AG08396 (cell line): Measurements from ENCODE around the gene HOXC13.

ENCODE experiments used
- DNase-seq: peaks from one replicate; pipeline ENCODE4 v3.0.0; 2012; ENCODE audit warnings: low spot score, mixed read lengths

HOXC13 gene

DNA sequence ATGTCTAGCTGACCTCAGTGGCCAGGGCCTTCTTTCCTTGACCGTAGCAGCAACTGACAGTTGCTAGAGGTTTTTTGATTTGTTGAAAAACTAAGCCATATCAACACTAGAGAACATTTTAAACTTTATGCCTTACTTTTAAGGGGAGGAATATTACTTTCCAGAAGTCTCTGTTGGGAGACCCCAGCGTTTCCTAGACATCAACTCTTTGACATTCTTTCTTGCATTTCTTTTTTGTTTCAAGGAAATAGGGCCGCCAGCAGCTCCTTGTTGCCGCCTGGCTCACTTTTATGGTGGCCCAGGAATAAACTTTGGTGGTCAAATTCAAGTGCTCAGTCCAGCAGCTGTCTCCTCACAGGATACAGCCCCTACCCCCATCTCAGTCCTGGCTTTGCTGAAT lies 31.8 kb downstream of the HOXC13 start:
- no peak for DNase-seq

- DNase-seq: no peak
These were observed 32.5 kb downstream of the HOXC13 start for GRCh38 chr12:53971129-53971528.

DNA sequence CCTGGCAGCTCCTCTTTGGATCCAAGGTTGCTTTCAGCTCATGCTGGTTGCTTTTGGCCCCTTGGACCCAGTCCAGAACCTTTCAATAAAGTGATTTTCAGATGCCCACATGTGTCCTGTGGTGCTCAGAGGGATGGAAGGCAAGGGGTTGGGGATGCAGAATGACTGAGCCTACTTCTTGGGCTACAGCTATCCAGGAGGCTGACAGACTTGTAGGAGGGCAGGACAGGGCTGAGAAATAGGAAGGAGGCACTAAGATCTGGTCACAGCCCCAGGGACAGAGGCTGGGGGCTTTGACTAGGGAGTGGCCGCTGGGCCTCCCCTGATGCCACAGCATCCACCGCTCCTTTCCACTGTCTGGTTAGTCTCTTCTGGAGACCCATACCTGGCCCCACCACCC lies 33.1 kb downstream of the HOXC13 start:
- no peak for DNase-seq

GRCh38 chr12:53972152-53972702 lies 33.6 kb downstream of the HOXC13 start:
- no peak for DNase-seq

DNA sequence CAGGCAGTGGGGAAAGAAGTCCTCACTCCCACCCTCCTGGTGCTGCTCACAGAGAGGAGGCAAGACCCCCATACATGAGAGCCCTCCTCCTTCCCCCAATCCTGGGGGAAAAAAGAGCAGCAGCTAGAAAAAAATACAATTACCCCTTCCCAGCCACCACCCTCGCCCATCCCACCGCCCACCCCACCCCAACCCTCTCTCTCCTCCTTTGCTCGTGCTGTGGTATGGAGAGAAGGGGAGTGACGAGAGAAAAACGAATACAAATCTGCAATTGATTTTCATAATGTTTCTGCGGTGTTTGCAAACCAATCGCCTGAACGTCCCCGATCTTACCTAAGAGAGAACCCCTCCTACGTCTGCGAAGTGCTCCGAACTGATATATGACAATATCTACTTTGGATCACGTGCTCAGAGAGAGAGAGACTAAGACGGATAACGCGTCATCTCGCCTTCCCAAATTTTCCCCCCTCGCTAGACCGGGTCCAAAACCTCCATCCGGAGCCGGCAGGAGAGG lies 34.1 kb downstream of the HOXC13 start, which contains the start of gene HOXC11:
HOXC11 (plus strand) TSS at position 405 of the 514 bp plus-strand sequence. CDS start 116 bp downstream, outside the sequence.
- DNase-seq: no peak

DNA sequence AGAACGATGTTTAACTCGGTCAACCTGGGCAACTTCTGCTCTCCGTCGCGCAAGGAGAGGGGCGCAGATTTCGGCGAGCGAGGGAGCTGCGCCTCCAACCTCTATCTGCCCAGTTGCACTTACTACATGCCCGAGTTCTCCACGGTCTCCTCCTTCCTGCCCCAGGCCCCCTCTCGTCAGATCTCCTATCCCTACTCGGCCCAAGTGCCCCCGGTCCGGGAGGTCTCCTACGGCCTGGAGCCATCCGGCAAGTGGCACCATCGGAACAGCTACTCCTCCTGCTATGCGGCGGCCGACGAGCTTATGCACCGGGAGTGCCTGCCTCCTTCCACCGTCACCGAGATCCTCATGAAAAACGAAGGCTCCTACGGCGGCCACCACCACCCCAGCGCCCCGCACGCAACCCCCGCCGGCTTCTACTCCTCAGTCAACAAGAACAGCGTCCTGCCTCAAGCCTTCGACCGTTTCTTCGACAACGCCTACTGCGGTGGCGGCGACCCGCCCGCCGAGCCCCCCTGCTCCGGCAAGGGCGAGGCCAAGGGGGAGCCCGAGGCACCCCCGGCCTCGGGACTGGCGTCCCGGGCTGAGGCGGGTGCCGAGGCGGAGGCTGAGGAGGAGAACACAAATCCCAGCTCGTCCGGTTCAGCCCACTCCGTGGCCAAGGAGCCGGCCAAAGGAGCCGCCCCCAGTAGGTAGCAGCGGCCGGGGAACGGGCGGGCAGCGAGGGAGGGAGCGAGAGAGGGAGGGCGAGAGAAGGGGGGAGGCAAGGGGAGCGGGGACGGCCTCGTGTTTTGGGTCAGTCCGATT lies 34.8 kb downstream of the HOXC13 start:
- no peak for DNase-seq

DNA sequence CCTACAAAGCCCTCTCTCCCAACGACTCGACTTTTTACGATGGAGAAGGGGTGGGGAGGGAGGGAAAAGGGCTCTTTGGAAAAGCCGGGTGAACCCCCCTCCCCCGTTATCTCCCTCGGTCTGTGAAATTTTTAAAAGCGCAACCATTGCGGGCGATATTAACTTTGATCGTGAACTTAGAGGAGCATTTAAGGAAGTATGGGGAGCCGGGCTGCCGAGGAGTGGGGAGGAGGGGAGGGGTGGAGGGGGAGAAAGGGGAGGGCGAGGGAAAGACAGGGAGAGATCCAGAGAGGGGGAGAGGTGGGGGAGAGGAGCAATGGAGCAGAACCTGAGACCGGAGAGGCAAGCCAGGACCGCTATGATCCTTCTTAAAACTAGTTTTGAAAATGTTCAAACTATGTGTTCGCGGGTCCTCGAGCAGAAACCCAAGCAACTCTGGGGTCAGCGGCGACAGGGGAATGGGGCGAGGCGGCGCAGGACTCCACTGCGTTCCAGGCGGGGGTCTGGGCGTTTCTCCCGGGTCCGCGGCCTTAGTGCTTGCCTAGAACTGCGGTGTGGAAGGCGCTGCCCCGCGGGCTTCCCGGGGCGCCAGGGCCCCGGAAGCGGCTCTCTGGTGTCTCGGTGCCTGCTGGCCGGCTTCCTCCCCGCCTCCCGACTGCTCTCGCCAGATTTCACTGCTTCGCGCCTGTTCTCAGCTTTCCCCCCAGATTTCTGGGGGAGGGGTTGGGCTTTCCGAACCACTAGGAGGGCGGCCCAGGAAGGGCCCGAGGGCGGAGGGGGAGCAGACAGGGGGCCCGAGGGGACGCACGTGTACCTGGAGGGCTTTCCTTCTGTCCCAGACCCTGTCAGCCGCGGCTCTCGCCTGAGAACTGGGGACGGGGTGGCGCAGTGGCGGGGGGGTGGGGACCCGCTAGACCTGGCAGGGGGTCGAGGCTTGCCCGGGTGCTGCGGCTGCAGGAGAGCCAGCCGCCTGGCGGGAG lies 35.7 kb downstream of the HOXC13 start, which contains the start of gene HOTAIR:
HOTAIR (minus strand) TSS at position 871 of the 980 bp plus-strand sequence.
- DNase-seq: peak; percentile 55

DNA sequence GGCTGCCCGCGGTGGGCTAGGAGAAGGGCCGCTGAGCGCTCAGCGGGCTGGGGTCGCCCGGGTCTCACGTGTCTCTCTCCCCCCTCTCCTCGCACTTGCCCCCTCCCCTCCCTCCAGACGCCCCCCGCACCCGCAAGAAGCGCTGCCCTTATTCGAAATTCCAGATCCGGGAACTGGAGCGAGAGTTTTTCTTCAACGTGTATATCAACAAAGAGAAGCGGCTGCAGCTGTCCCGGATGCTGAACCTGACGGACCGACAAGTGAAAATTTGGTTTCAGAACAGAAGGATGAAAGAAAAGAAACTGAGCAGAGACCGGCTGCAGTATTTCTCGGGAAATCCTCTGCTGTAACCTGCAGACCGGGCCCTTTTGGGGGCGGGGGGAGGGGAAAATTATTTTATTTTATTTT lies 36.4 kb downstream of the HOXC13 start:
- no peak for DNase-seq

DNA sequence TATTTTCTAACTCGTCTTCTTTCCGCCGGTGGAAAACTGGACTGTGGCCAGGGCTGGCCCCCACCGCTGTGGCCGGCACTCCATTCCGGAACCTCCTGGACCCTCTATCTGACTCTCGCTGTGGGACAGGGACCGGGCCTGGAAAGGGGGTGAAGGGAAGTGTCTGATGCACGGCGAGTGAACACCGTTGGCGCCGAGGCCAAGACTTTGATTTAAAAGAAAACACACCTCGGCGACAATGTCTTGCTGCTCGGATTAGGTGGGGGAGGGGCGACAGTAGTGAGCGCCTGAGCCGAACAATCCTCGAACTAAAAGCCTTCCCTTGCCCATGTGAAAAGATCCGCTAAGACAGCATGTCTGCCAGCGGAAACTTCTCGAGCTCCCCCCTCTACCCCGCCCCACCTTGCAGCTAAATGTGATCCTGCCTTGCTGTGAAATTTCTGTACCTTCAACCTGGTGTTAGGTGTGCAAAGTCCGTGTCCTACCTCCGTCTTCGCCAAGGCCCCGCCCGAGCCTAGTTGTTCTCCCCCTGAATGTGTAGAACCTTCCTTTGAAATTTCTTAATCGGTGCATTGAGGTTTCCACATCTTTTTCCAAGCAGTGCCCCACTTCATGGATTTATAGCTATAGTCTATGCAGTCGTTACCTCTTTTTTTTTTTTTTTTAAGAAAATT lies 37.0 kb downstream of the HOXC13 start:
- no peak for DNase-seq

GRCh38 chr12:53976172-53976822 lies 37.7 kb downstream of the HOXC13 start:
- DNase-seq: no peak

- DNase-seq: no peak
These were observed 38.4 kb downstream of the HOXC13 start for GRCh38 chr12:53976823-53977595.

GRCh38 chr12:53977596-53978445 lies 39.2 kb downstream of the HOXC13 start:
- no peak for DNase-seq

- no peak for DNase-seq
These were observed 40.1 kb downstream of the HOXC13 start for GRCh38 chr12:53978477-53979356.

DNA sequence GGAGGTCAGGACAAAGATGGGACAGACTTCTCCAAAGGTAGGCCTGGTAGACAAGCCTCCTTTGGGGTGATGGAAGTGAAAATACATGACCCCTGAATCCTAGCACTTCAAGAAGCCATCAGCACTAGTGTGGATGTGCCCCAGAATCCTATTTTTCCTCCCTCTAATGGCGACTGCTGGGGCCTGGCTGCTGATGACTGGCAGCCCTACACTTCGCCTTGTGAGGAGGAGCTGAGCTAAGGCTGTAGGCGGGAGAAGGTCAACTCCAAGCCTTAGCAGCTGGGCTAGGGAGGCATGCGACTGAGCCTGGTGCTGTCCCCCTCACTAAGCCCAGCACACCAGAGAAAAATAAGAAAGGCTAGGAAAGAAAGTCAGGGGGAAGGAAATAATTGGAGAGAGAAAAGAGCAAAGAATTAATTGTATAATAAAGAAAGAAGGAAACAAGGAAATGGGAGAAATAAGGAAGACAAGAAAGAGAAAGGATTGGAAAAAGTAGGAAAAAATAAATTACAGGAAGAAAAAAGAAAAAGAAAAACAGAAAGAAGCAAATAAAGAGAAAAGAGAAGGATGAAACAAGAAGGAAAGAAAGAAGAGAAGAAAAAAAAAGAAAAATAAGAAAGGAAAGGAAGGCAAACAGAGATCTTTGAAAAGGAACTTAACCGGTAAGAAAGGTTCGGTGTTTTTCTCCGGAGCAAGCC lies 41.6 kb downstream of the HOXC13 start:
- DNase-seq: no peak

DNA sequence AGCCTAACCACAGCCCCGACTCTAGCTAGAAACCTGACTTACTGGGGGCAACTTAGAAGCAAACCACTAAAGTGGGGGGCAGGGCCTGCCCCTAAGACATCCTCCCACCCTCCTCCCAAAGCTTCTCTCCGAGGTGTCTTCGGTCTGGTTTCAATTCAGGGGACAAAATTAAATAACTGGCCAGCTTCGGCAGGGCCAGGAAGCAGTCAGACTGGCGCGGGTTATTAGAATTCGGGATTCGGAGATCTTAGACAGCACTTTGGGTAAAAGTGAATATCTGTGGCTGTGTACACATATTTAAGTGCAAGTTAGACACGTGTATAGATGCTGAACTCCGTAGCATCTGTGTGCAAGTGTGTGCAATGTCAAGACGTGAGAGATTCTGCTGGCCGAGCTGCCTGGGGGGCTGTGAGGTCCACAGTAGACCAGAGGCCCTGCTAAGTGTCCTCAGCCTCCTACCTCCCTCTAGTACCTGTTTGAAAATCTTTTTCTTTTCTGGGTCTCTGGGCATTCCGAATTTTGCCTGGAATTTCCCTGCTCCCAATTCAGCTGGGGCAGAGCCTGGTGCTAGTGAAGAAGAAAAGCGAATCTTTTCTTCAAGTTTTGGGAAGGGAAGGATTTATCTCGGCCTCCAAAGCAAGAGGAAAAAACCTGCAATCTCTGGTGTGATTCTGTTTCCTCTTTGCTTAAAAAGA lies 42.3 kb downstream of the HOXC13 start:
- DNase-seq: no peak

DNA sequence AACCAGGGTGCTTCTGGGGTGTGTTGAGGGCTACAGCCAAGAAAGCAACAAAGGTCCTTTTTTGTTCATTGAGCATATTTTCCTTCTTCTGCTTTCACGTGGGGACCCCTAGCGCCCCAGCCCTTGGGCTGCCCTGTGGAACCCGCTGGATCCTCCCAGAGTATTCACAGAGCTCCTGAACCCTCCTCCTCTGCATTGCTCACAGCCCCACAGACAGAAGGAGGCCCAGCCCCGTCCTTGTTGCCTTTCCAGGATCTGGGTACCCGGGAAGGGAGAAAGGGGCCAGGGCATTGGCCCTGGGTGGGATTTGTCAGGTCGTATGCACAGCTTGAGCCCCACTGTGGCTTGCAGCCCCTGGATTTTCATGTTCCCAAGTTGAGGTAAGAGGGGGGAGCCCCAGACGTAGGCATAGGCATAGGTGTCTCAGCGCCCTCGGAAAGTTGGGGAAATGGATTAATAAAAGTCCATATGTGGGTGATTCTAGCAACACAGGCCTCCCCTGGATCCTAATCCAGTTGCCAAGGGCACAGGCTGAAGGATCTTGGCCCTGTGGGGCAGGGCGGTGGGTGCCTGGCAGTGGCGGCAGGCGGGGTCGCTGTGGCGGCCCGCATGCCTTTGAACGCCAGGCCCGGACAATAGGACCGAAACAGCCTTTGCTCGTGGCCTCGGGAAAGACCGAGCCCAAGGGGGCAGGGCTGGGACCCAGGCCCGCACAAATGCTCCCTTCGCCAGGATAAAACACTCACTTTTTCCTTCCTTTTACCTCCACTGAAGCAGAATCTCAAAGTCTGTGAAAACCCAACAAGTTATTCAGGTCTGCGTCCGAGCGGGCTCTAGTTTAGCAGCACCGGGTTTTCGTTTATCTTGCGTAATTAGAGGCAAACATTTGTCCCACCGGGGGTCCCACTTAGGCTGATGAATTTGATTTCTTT lies 43.3 kb downstream of the HOXC13 start:
- no peak for DNase-seq
